H1 (cell line): ENCODE measurements around the gene CAMSAP1. TPM values are rescaled to one million over a fixed set of nuclear protein-coding genes. Genes with fewer than 3 reads are reported as not detected.

Experiments used
- CTCF ChIA-PET: fragments of 300-600 bp; sonication (Branson Sonifier 250); formaldehyde crosslinking; loops from one replicate; lab custom pipeline; 2021; ENCODE audit not compliant: partially characterized antibody; lab: Charles Lee
- POLR2A ChIA-PET: fragments of 300-600 bp; sonication (Branson Sonifier 250); formaldehyde crosslinking; loops from one replicate; lab custom pipeline; 2021; ENCODE audit warnings: inconsistent platforms; ENCODE audit not compliant: partially characterized antibody; lab: Charles Lee
- DNase-seq, 2 experiments: peaks; one replicate each; pipeline versions ENCODE4 v3.0.0 to v3.0.0-alpha.2; 2010 to 2022; ENCODE audit warnings: low spot score in 2 of 2, low read depth in 1 of 2, mixed read lengths in 1 of 2
- FAIRE-seq: peaks from 2 replicates; lab custom pipeline; 2011; peaks lifted over from hg19 to GRCh38; lab: Jason Lieb, UNC
- H2AFZ ChIP-seq: 2 replicates; pipeline ENCODE4 v1.8.1; 2012; ENCODE audit warnings: low read length, inconsistent platforms
- H2AK5ac ChIP-seq: 2 replicates; pipeline ENCODE4 v1.6.1; 2013; ENCODE audit warnings: low read depth, low read length
- H2BK120ac ChIP-seq: replicated peaks from 2 replicates; pipeline ENCODE3; 2013; ENCODE audit warnings: low read depth, low read length, inconsistent platforms
- H2BK12ac ChIP-seq: 2 replicates; pipeline ENCODE4 v1.6.1; 2013; ENCODE audit warnings: low read depth, low read length
- H2BK15ac ChIP-seq: 2 replicates; pipeline ENCODE4 v1.6.1; 2013; ENCODE audit warnings: low read length
- H2BK20ac ChIP-seq: 2 replicates; pipeline ENCODE4 v1.6.1; 2013; ENCODE audit warnings: low read length
- H2BK5ac ChIP-seq: 2 replicates; pipeline ENCODE4 v1.6.1; 2013; ENCODE audit warnings: low read depth, low read length
- H3K14ac ChIP-seq: 2 replicates; pipeline ENCODE4 v1.6.1; 2013; ENCODE audit warnings: inconsistent platforms; ENCODE audit not compliant: insufficient read length
- H3K18ac ChIP-seq: 2 replicates; pipeline ENCODE4 v1.6.1; 2013; ENCODE audit warnings: low read length; ENCODE audit errors: extremely low read depth
- H3K23ac ChIP-seq: 2 replicates; pipeline ENCODE4 v1.6.1; 2013; ENCODE audit warnings: inconsistent platforms; ENCODE audit not compliant: insufficient read length
- H3K23me2 ChIP-seq: 2 replicates; pipeline ENCODE4 v1.6.1; 2013; ENCODE audit warnings: low read depth, low read length
- H3K27ac ChIP-seq: 2 replicates; pipeline ENCODE4 v1.6.1; 2011; ENCODE audit warnings: low read depth, low read length, inconsistent platforms
- H3K27me3 ChIP-seq, 4 experiments: replicated peaks in 1 of 4; 1 replicate in 1 of 4; 2 replicates in 3 of 4; pipeline versions ENCODE4 v1.6.1 to v1.8.1; 2011 to 2013; ENCODE audit warnings: low read length in 3 of 4, mild to moderate bottlenecking in 3 of 4, inconsistent platforms in 2 of 4, mixed read lengths in 2 of 4, moderate library complexity in 1 of 4; ENCODE audit not compliant: control insufficient read depth in 3 of 4, insufficient read depth in 3 of 4; ENCODE audit errors: extremely low read depth in 1 of 4
- H3K36me3 ChIP-seq, 4 experiments: 2 replicates each; pipeline versions ENCODE4 v1.6.1 to v1.8.1; 2011 to 2013; ENCODE audit warnings: mild to moderate bottlenecking in 4 of 4, low read length in 3 of 4, moderate library complexity in 2 of 4, control low read depth in 1 of 4, inconsistent platforms in 1 of 4; ENCODE audit not compliant: insufficient read depth in 4 of 4, control insufficient read depth in 2 of 4
- H3K4ac ChIP-seq: replicated peaks from 2 replicates; pipeline ENCODE3; 2013; ENCODE audit warnings: low read length, low read depth, mixed read lengths, inconsistent platforms; ENCODE audit not compliant: insufficient read length
- H3K4me1 ChIP-seq, 4 experiments: replicated peaks in 1 of 4; 1 replicate in 1 of 4; 2 replicates in 3 of 4; pipeline versions ENCODE4 v1.6.1 to v1.8.1; 2011 to 2013; ENCODE audit warnings: low read length in 3 of 4, inconsistent platforms in 2 of 4, mixed read lengths in 1 of 4; ENCODE audit not compliant: insufficient read depth in 4 of 4, control insufficient read depth in 3 of 4
- H3K4me2 ChIP-seq, 2 experiments: 2 replicates each; pipeline versions ENCODE4 v1.6.1 to v1.8.1; 2011 to 2013; ENCODE audit warnings: low read depth in 2 of 2, low read length in 2 of 2, control low read depth in 1 of 2, inconsistent platforms in 1 of 2, mild to moderate bottlenecking in 1 of 2; ENCODE audit not compliant: insufficient read depth in 1 of 2
- H3K4me3 ChIP-seq, 4 experiments: fragments of 200-600, 300-600 bp in 1 of 4; sonication (generic), shearing (Covaris generic), sonication (Bioruptor Twin) in 1 of 4; 2 replicates each; pipeline versions ENCODE4 v1.5.1 to v1.8.1; 2011 to 2016; ENCODE audit warnings: low read length in 4 of 4, low read depth in 3 of 4, control low read depth in 2 of 4, inconsistent platforms in 2 of 4, mild to moderate bottlenecking in 2 of 4, mixed read lengths in 1 of 4, moderate library complexity in 1 of 4; ENCODE audit not compliant: insufficient read depth in 2 of 4; ENCODE audit errors: extremely low read depth in 1 of 4
- H3K56ac ChIP-seq: replicated peaks from 2 replicates; pipeline ENCODE3; 2013; ENCODE audit warnings: low read depth, mild to moderate bottlenecking, mixed read lengths, low read length, inconsistent platforms; ENCODE audit not compliant: insufficient read length
- H3K79me1 ChIP-seq: 2 replicates; pipeline ENCODE4 v1.6.1; 2013; ENCODE audit warnings: low read depth, low read length, control low read depth
- H3K79me2 ChIP-seq, 2 experiments: 2 replicates each; pipeline versions ENCODE4 v1.6.1 to v1.8.1; 2012 to 2013; ENCODE audit warnings: low read length in 2 of 2, mild to moderate bottlenecking in 2 of 2, inconsistent platforms in 1 of 2; ENCODE audit not compliant: insufficient read depth in 2 of 2, control insufficient read depth in 1 of 2
- H3K9ac ChIP-seq, 4 experiments: replicated peaks in 1 of 4; 1 replicate in 1 of 4; 2 replicates in 3 of 4; pipeline versions ENCODE4 v1.6.1 to v1.8.1; 2011 to 2013; ENCODE audit warnings: low read depth in 3 of 4, low read length in 3 of 4, control low read depth in 2 of 4, mild to moderate bottlenecking in 2 of 4, moderate library complexity in 2 of 4, inconsistent platforms in 1 of 4; ENCODE audit errors: extremely low read depth in 1 of 4
- H3K9me3 ChIP-seq, 2 experiments: 2 replicates each; pipeline versions ENCODE4 v1.6.1 to v1.8.1; 2012 to 2013; ENCODE audit warnings: mild to moderate bottlenecking in 2 of 2, moderate library complexity in 2 of 2, control low read depth in 1 of 2, inconsistent platforms in 1 of 2, low read depth in 1 of 2, low read length in 1 of 2, mixed read lengths in 1 of 2; ENCODE audit not compliant: insufficient read depth in 2 of 2
- H4K20me1 ChIP-seq, 2 experiments: replicated peaks in 1 of 2; 2 replicates each; pipeline versions ENCODE3 to v1.8.1; 2011 to 2013; ENCODE audit warnings: inconsistent platforms in 2 of 2, low read length in 2 of 2, mild to moderate bottlenecking in 1 of 2; ENCODE audit not compliant: insufficient read depth in 2 of 2, control insufficient read depth in 1 of 2
- H4K5ac ChIP-seq: 2 replicates; pipeline ENCODE4 v1.6.1; 2013; ENCODE audit warnings: low read length, low read depth, mixed read lengths, inconsistent platforms; ENCODE audit not compliant: insufficient read length
- H4K8ac ChIP-seq: 2 replicates; pipeline ENCODE4 v1.8.0; 2013; ENCODE audit warnings: mild to moderate bottlenecking, moderate library complexity, low read length, inconsistent platforms; ENCODE audit not compliant: insufficient read depth; ENCODE audit errors: extremely low read depth
- H4K91ac ChIP-seq: replicated peaks from 2 replicates; pipeline ENCODE3; 2013; ENCODE audit warnings: low read length, mixed read lengths, inconsistent platforms; ENCODE audit not compliant: insufficient read length
- ASH2L ChIP-seq: fragments of 200-600, 300-600 bp; sonication (generic); IDR thresholded peaks from one replicate; pipeline ENCODE4 v1.7.1; 2017; ENCODE audit warnings: low read length
- ATF3 ChIP-seq: IDR thresholded peaks from 2 replicates; pipeline ENCODE4 v1.6.1; 2011; ENCODE audit warnings: low read depth, mild to moderate bottlenecking, low read length; ENCODE audit not compliant: insufficient read depth
- BACH1 ChIP-seq: IDR thresholded peaks from 2 replicates; pipeline ENCODE4 v1.6.1; 2012; ENCODE audit warnings: low read length, improper control_type of control experiment
- CREB1 ChIP-seq: IDR thresholded peaks from 2 replicates; pipeline ENCODE4 v1.6.1; 2012; ENCODE audit warnings: inconsistent platforms
- KDM4A ChIP-seq: IDR thresholded peaks from one replicate; pipeline ENCODE4 v1.7.1; 2012; ENCODE audit warnings: low read depth, mild to moderate bottlenecking, moderate library complexity, low read length, inconsistent platforms; ENCODE audit not compliant: severe bottlenecking
- RBBP5 ChIP-seq: IDR thresholded peaks from 2 replicates; pipeline ENCODE4 v1.7.1; 2012; ENCODE audit warnings: low read depth, mild to moderate bottlenecking, inconsistent platforms, low read length, moderate library complexity, borderline replicate concordance
- SIRT6 ChIP-seq: IDR thresholded peaks from one replicate; pipeline ENCODE4 v1.7.1; 2012; ENCODE audit warnings: low read length, inconsistent platforms
- WGBS, 2 experiments: shearing (Covaris generic) in 1 of 2; methylation state at CpG; one replicate each; pipeline versions ENCODE4 v1.1.6 to v1.1.7; 2013 to 2015; ENCODE audit warnings: low lambda C conversion rate in 2 of 2, mixed read lengths in 2 of 2, inconsistent platforms in 1 of 2, low coverage in 1 of 2, missing lambda C conversion rate in 1 of 2; ENCODE audit not compliant: insufficient replicate concordance in 2 of 2, insufficient coverage in 1 of 2, insufficient read length in 1 of 2; ENCODE audit errors: extremely low coverage in 1 of 2, missing lambda C conversion rate in 1 of 2; 5-methylcytosine and 5-hydroxymethylcytosine counted together
- polyA plus RNA-seq, 7 experiments: library from polyadenylated mRNA; depleted of rRNA in 3 of 7; stranded (reverse) in 5 of 7; unstranded in 2 of 7; fragments of >200 nt in 5 of 7; fragments of 200-250 nt in 2 of 7; gene quantifications; 1 replicate in 5 of 7; 2 replicates in 1 of 7; 4 replicates in 1 of 7; pipeline versions ENCODE4 v1.2.1 to v1.2.3, GENCODE V29; 2011 to 2013; ENCODE audit warnings: missing spikeins in 2 of 7, mixed read lengths in 2 of 7
- total RNA-seq: library from RNA; stranded (reverse); fragmentation: NEBNext Ultra II Directional; extraction: Animal tissue kit (Norgen Biotek cat#: 25700); gene quantifications from 2 replicates; pipeline ENCODE4 v1.2.1, GENCODE V29; 2021

Gene CAMSAP1
- total and polyA plus RNA-seq, 2 of the 8 experiments (the other 6 are each of a cell fraction or from before 2014, with no cell fraction given), result 13.4 to 44.0 TPM

- ChIA-PET CTCF (interaction anchor here (1.6 kb wide), 1 partner anchor 28 kb away, joined by 3 read pairs; no protein-coding TSS in a partner anchor), POLR2A (interaction anchor here (0.6 kb wide), 1 partner anchor 314 kb away, joined by 3 read pairs; no protein-coding TSS in a partner anchor)
- Histone ChIP-seq H4K5ac (no peak overlapping the region), H2BK12ac (0 out of 2 replicates have a peak overlapping the region, but pooled peaks have one; percentile 27), H3K4ac (no peak overlapping the region), H3K36me3 (no peaks in the 10 kb centered on the region), H2BK15ac (no peak overlapping the region; the same call in 1 of the 2 replicates), H3K27ac (no peak overlapping the region), H3K18ac (no peak overlapping the region), H2BK5ac (peak overlapping the region; percentile 35; the same call in 1 of the 2 replicates), H3K23ac (no peak overlapping the region), H4K8ac (no peak overlapping the region), H3K27me3 (no peaks in the 10 kb centered on the region), H3K9me3 (peaks cover 4 to 12% of the 10 kb centered on the region in 2 experiments; a peak in 2 of 4 replicates), H3K4me1 (no peaks in the 10 kb centered on the region), H2AFZ (no peak overlapping the region), H2BK120ac (no peak overlapping the region), H3K56ac (no peak overlapping the region), H3K23me2 (no peaks in the 10 kb centered on the region), H3K4me3 (no peak overlapping the region), H3K79me2 (no peaks in the 10 kb centered on the region), H4K91ac (no peak overlapping the region), H3K9ac (no peak overlapping the region), H2AK5ac (peak overlapping the region; percentile 48; the same call in 1 of the 2 replicates), H3K79me1 (no peaks in the 10 kb centered on the region; the same call in 1 of the 2 replicates), H3K4me2 (no peak overlapping the region), H3K14ac (no peak overlapping the region), H4K20me1 (no peaks in the 10 kb centered on the region), H2BK20ac (no peak overlapping the region)
- DNase-seq (no peak), FAIRE-seq (no peak)
- no peak for TF ChIP-seq SIRT6
- no peak for TF ChIP-seq RBBP5
- TF ChIP-seq KDM4A, result no peak
- TF ChIP-seq ASH2L, result no peak
- no peak for TF ChIP-seq CREB1
- no peak for TF ChIP-seq BACH1
- TF ChIP-seq ATF3, result no peak
- WGBS, 2 experiments, result 97% methylated on average over 31 of the region's 43 CpGs; no CpG with 5 or more reads in 1 of the 2 experiments
Observed at GRCh38 chr9:135768516-135769218, 138.7 kb downstream of the CAMSAP1 start.
